Left renal pelvis (tissue), 4 donors: Measurements from ENCODE around the gene TUBB6. TPM values are rescaled to one million over a fixed set of nuclear protein-coding genes. Genes with fewer than 3 reads are reported as not detected.

Experiments
- DNase-seq, 4 donors: peaks; one replicate each; pipeline ENCODE4 v3.0.0-alpha.2; 2013; ENCODE audit warnings: low read depth in 4 of 4, low spot score in 3 of 4
- polyA plus RNA-seq, 4 donors: library from polyadenylated mRNA; unstranded; fragments of 120-200 nt; gene quantifications; one replicate each; pipeline ENCODE4 v1.2.1, GENCODE V29; 2013; ENCODE audit not compliant: insufficient read length in 4 of 4

TUBB6 gene
- polyA plus RNA-seq, 4 donors, result 56.3 to 121 (median 62.2) TPM

DNA sequence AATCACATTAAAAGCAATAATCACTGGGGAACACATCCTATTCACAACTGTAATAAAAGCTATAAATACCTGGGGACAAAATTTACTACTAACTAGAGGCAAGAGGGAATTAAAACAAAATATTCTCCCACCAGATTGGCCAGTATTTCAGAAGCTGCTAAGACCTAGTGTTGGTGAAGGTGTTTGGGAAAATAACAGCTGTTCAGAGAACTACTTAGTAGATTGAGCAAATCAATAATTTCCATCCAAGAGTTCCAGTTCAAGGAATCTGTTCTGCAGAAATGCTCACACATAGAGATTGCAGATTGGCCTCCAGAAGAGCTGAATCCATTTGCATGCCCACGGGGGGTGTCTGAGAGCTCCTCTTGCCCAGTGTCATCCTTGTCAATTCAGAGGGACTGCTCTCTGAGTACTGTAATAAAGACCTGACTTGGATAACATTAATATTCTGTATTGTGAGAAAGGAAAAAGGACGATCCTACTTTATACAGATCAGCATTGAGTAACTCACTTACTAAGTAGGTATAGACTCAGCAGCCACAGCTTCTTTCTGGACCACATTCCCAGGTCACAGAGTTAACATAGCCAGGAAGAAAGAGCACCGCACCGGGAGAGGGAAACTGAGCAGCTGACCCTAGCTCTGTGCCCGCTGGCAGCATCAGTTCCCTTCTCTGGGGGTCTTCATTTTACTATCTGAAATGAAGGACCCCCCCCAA lies 5.6 kb downstream of the TUBB6 start:
- no peak for DNase-seq

DNA sequence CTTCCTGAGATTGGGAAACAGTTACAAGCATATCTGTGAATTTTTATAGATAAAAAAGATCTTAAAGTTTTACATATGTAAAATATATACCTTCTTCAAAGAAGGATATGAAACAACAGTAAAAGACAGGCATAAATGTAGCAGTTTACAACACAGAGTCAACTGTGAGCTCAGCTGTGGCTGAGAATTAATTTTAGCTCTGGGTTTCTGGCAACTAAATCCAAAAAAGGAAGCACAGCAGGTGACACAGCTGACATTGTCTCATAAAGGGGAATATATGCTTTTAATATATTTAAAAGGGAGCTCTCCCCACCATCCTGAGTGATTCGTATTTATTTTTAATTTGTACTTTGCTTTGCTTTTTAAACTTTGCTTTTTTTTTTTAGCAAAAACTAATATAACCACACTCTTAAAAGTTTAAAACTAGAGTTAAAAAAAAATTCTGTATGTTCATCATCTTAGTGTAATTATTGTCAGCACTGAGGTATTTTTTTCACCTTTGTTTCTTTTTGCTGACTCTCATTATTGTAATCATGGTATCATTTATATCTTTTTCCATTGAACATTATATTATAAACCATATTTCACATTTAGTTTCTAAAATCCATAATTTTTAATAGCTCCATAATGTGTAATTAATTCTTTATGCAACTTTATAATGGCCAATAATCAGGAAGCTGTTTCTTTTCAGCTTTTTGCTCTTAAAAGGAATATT lies 6.7 kb downstream of the TUBB6 start:
- no peak for DNase-seq

DNA sequence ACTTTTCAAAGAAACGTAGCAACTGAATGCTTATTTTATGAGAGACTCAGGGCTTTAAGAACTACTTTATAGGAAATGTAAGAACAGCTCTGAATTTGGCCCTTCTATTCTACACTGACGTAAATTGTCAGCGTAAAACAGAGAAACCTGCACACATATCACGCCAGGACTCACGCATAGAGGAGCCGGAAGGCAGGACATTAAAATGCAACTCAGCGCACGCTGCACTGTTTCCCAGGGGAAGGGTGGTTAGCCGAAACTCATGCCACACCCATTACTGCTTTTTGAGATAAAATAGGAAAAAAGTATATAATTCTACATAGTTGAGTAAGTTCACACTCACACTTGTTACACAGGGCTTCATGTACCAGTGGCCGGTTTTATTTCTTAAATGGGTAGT lies 7.4 kb downstream of the TUBB6 start:
- DNase-seq, result no peak

DNA sequence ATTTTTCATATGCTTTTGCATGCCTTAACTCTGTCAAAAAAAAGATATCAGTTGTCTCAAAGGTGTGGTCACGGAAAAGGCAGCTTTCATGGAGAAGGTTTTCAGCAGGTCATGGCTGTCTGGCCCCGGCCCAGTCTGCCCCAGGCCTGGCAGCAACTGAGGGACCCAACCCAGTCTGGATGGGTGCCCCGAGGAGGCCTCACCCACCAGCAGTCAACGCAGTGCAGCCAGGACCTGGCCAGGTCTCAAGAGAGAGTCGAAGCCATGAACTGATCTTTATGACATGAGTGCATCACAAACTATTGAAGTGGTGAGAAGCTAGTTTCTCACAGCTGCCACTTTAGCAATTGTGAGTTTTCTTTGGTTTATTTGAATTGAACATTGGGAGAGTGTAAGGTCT lies 7.9 kb downstream of the TUBB6 start:
- DNase-seq, result no peak

DNA sequence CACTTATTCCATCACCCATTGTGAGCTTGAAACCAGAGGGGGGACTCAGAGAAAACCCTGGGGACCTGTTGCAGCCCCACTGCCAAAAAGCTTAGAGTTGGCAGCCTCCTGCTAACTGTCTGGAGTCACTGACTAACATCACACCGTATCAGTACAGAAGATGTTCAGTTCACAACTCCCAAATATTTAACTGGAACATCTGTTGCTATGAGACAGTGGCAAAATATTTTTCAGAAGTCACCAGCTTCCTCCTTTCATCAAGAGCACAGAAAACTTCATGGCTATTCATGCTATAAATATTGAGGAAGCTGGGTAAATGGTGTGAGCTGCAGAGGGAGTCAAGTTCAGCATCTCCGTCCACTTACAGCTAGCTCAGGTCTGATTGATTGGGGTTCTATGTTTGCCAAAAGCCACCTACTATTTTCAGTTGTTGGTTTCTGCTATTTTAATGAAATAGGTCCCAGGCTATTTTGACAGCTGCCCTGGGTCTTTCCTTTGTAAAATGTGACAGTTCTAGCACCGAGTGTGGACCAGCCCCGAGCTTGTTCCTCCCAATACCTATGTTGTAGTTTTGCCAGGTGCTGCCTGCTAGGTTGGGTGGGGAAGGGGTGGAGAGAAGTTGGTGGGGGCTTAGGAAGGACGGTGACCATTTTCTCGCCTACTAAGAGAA lies 9.8 kb downstream of the TUBB6 start:
- no peak for DNase-seq

DNA sequence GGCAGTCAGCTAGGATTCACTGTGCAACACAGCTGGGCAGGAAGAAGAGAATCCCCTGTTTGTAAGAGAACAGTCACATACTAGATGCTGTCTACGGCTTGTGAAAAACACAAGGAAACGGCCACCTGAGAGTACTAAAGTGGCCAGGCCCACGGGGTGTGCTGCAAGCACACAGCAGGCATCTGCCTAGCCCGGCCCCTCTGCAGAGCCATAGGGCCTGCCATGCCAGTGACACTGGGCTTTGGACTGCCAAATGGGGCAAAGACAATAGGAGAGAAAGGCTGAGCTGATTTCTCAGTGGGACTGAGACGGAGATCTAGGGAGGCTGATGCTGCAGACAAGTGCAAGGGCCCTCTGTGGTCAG lies 10.3 kb downstream of the TUBB6 start:
- DNase-seq, result no peak

DNA sequence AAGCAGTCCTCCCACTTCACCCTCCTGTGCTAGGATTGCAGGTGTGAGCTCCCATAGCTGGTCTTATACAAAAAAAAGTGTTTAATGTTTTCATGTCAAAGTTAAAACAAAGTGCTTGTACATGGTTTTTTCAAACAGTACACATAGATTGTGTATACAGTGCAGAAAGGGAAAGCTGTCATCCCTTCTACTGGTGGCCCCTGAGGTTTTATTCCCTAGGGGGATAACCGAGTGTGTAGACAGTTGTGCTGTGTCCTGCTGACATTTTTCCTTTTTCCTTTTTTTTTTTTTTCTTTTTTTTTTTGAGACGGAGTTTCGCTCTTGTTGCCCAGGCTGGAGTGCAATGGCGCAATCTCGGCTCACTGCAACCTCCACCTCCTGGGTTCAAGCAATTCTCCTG lies 10.8 kb downstream of the TUBB6 start:
- no peak for DNase-seq

DNA sequence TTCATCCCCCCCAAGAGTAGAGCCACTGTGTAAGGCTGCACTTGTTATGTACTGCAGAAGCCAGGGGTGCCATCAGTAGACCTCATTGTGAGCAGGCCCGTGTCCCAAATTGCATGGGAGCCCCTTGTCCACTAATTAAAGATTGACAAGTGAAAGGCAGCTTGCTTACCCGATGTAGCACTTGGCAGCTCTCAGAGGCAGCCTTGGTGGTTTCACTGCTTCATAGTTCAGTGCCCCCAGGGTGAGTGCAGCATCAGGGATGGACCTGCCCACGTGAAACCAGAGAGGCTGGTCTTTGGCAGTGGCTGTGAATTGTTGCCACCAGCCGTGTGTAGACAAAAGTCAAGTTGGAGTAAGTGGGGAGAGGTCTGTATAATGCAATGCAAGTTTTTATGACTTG lies 13.3 kb downstream of the TUBB6 start:
- DNase-seq, result no peak

DNA sequence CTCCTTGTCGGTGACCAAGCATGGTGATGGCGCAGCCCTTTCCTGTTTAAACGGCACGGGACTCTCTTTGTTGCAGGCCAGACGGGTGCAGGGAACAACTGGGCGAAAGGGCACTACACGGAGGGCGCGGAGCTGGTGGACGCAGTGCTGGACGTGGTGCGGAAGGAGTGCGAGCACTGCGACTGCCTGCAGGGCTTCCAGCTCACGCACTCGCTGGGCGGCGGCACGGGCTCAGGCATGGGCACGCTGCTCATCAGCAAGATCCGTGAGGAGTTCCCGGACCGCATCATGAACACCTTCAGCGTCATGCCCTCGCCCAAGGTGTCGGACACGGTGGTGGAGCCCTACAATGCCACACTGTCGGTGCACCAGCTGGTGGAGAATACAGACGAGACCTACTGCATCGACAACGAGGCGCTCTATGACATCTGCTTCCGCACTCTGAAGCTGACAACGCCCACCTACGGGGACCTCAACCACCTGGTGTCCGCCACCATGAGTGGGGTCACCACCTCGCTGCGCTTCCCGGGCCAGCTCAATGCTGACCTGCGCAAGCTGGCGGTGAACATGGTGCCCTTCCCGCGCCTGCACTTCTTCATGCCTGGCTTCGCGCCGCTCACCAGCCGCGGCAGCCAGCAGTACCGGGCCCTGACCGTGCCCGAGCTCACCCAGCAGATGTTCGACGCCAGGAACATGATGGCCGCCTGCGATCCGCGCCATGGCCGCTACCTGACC lies 17.1 kb downstream of the TUBB6 start:
- DNase-seq, result no peak

DNA sequence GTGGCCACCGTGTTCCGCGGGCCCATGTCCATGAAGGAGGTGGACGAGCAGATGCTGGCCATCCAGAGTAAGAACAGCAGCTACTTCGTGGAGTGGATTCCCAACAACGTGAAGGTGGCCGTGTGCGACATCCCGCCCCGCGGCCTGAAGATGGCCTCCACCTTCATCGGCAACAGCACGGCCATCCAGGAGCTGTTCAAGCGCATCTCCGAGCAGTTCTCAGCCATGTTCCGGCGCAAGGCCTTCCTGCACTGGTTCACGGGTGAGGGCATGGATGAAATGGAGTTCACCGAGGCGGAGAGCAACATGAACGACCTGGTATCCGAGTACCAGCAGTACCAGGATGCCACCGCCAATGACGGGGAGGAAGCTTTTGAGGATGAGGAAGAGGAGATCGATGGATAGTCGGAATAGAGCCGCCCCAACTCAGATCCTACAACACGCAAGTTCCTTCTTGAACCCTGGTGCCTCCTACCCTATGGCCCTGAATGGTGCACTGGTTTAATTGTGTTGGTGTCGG lies 17.7 kb downstream of the TUBB6 start:
- no peak for DNase-seq

DNA sequence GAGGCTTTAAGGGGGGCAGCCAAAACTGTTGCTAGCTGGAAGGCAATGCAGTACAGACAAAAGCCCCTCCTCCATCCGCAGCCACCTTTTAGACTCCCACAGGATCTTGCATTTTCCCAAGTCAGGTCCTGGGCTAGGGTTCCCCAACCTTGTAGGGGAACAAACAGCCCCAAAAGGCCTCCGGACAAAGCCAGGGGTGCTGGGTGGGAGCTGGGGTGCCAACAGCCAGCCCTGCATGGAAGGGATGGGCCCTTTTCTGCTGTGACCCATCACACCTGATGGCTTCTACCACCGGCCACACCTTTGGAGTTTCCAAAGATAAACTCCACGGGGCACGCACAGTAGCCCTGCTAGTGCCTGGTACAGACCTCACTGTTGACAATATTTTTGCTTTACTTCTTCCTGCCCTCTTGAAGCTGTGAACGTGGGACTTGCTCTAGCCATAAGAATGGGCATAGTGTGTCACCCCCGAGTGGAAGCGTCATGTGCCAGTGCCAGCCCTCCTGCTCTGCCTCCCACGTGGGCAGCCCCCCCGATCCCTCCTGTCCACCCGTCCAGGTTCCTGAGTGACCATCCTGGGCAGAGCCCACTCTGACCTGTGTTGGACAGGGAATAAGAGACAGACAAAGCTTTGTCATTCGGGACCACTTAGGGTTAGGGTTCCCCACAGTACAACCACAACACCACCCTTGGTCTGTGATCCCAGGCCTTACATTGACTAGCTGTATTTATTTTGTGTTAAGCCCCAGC lies 18.8 kb downstream of the TUBB6 start:
- no peak for DNase-seq

DNA sequence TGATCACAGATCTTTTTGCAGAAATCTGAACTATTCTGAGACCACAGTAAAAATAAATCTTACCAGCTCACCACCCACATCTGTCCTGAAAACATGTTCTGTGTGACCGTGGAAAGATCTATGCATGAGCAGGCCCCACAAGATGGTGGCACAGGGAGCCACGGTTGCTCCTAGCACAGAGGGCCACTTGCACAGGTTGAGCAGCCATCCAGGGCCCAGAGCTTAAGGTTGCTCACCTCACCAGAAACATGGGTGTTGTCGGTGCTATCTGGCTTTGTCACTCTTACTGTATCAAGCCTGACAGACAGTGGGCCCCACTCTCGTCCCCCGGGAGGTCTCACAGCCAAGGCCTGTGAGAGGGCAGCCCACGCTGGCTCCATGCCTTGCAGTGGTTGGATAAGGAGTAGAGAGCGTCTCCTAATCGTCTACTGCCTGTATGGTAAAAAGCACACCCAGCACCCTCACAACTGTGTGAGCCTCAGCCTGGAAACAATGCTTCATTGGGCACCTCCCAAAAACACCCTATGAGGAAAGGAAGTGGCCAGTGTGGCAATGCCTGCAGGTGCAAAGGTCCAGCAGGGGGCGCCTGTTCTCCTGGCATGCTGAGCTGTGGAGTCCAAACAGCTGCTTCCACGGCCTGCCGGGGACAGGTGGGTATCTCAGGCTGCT lies 19.6 kb downstream of the TUBB6 start:
- DNase-seq, result no peak

DNA sequence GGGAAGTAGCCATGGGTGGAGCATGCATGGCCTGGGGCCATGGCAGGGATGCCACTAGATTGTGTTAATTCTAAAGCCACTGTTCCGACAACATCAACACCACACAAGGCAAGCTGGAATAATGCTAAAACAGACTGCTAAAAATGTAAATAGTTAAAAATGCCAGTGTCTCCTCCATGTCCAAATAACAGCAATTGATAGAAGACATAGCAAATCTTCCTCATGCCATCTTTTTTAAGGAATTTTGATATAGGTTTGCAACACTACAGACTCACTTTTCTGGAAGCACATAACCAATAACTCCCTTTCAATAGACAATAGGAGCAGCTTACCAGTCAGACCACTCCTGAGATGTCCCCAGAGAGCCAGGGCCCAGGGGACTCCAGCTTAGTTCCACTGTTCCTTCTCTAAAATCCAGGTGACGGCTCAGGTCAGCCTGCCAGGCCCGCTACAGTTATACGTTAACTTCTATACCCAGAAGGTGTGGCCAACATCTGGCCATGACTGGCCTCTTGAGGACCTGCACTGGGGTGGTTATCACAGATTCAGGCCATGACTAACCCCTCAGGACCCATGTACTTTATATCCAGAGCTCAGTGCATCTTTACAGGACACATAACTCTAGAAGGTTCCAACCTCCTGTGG lies 20.3 kb downstream of the TUBB6 start:
- DNase-seq, result no peak

DNA sequence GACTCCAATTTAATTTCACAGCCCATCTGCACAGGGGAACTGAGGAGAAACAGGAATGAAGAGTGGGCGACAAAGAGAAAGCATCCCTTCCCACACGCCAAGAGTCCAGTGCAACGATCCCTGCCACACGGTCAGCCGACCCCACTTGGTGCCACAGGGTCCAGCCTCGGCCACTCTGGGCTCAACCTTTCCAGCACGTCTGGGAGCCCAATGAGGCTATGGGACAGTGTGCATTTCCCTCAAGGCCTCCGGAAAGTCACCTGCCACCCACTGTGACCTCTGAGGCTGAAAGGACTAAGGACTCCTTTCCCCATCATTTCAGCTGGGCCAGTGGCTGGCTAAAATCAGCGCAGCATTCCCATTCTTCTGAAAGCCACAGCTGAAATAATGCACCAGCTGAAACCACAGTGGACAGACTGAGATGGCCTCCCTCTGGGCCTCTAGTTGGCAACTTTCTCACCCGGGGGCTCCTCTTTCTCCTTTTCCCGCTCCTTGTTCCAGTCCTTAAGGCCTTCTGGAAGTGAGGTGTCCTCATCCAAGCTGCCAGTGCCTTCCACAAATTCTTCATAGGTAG lies 21.2 kb downstream of the TUBB6 start:
- DNase-seq, result no peak

DNA sequence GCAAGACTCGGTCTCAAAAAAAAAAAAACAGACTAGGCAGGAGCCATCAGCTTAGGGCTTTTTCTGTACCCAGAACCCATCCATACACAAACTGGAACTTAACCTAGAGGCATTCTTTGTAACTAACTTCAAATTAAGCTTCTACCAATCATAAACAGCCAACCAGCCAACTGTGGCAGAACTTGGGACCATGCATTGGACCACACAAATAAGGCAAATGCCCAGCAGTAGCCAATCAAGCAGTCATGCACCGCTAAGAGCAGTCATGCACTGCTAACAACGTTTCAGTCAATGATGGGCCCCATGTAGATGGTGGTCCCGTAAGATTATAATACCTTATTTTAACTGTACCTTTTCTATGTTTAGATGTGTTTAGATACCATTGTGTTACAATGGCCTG lies 22.7 kb downstream of the TUBB6 start:
- DNase-seq, result no peak

DNA sequence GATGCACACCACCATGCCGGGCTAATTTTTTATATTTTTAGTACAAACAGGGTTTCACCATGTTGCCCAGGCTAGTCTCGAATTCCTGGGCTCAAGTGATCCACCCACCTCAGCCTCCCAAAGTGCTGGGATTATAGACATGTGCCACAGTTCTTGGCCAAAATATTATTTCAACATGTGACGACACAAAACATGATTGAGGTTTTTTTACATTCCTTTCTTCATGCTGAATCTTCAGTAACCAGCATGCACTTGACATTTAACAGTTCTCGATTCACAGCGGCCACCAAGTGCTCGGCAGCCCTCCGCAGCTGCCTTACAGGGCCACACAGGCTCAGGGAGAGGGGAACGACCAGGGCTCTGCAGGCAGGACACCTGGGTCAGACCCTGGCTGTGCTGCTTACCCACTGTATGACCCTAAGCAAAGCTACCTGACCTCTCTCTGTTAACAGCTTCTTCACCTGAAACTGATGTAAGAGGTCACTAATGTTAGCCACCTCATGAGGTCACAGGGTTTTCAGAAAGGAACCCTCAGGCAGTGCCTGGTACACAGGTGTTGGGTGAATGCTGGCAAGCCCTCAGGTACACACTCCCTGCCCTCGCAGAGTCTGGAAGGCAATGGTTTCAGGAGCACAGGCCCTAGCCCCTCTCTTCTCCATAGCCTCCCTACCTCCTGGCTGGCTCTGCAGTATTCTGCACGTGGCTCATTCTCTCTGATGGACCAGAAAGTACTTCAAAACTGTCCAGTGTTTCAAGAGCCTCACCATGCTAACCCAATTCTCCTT lies 25.7 kb downstream of the TUBB6 start:
- no peak for DNase-seq

DNA sequence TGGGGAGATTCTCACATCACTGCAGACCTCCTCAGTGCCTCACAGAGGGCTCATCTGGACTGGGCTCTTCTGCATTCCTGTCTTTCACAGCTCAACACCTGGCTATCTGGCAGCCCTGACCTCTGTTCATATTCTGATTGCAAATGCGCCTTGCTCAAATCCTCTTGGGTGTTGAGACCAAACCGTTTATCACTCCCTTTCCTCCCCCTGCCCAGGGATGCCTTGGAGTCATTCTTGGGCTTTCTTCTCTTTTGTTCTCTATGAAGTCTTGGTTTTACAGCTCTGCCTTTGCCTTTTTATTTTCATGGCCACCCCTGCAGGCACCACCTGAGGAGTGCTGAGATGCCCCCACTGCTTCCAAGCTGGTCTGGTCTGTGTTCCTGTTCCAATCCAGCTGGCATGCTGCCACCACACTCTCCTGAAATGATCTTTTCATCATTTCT lies 26.3 kb downstream of the TUBB6 start:
- DNase-seq, result no peak

DNA sequence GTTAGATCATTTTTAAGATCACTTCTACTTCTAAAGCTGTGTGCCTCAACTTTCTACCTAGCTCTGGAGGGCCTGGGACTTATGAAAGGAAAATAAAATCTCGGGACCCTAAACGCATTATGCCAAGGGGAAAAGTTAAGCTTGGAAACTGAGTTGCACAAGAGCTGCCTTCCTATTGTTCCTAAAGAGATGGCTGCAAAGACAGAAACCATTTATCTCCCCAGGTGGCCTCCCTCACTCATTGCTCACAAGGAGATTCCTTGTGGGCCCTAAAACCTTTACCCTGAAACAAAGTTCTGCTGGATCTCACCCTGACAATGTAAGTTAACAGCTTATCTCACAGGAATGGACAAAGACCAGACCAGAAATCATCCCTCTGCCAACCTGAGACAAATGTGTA lies 26.8 kb downstream of the TUBB6 start:
- no peak for DNase-seq
